IMR-90 (cell line): ENCODE results near the gene AKAP9. TPM values are rescaled to one million over a fixed set of nuclear protein-coding genes. Genes with fewer than 3 reads are reported as not detected.

Experiments used
- ATAC-seq: fragments of 200-7000 bp; cut with Tn5 transposase; 2 replicates; pipeline ENCODE4 v1.9.1; 2020; ENCODE audit warnings: low read depth, mild to moderate bottlenecking, moderate library complexity
- BruUV-seq: library from RNA; stranded (reverse); fragments of 400-500 nt; replicated peaks from 2 replicates; lab custom pipeline; 2021; lab: Mats Ljungman, UMichigan
- CTCF ChIA-PET: fragments of 300-600 bp; formaldehyde crosslinking; extraction: SDS; loops from one replicate; lab custom pipeline; 2021; ENCODE audit warnings: antibody characterized with exemption; lab: Yijun Ruan, JAX
- POLR2A ChIA-PET: fragments of 300-600 bp; sonication (Branson Sonifier 250); formaldehyde crosslinking; loops from one replicate; lab custom pipeline; 2022; ENCODE audit warnings: antibody characterized with exemption; ENCODE audit not compliant: unreplicated experiment; lab: Charles Lee
- DNase-seq: peaks from one replicate; pipeline ENCODE4 v3.0.0; 2013
- H2AFZ ChIP-seq: replicated peaks from 2 replicates; pipeline ENCODE3; 2013; ENCODE audit warnings: low read length, mild to moderate bottlenecking; ENCODE audit not compliant: poor library complexity
- H2AK5ac ChIP-seq: 2 replicates; pipeline ENCODE4 v1.6.1; 2013; ENCODE audit warnings: low read depth, low read length, inconsistent platforms
- H2AK9ac ChIP-seq: replicated peaks from 2 replicates; pipeline ENCODE3; 2013; ENCODE audit warnings: mild to moderate bottlenecking, low read depth, low read length, moderate library complexity; ENCODE audit not compliant: poor library complexity
- H2BK120ac ChIP-seq: 2 replicates; pipeline ENCODE4 v1.6.1; 2013; ENCODE audit warnings: low read depth, low read length, inconsistent platforms
- H2BK15ac ChIP-seq: 3 replicates; pipeline ENCODE4 v1.6.1; 2013; ENCODE audit warnings: low read depth, low read length, inconsistent platforms
- H2BK20ac ChIP-seq: 2 replicates; pipeline ENCODE4 v1.6.1; 2013; ENCODE audit warnings: low read depth, mild to moderate bottlenecking, inconsistent platforms, low read length, moderate library complexity
- H2BK5ac ChIP-seq: 2 replicates; pipeline ENCODE4 v1.6.1; 2013; ENCODE audit warnings: mild to moderate bottlenecking, low read depth, low read length, inconsistent platforms; ENCODE audit not compliant: poor library complexity, severe bottlenecking
- H3K14ac ChIP-seq: replicated peaks from 2 replicates; pipeline ENCODE4 v1.6.1; 2013; ENCODE audit warnings: low read depth, low read length, inconsistent platforms
- H3K18ac ChIP-seq: 2 replicates; pipeline ENCODE4 v1.6.1; 2013; ENCODE audit warnings: low read depth, low read length, control low read depth
- H3K23ac ChIP-seq: 2 replicates; pipeline ENCODE4 v1.6.1; 2013; ENCODE audit warnings: low read depth, low read length, inconsistent platforms
- H3K27ac ChIP-seq: 2 replicates; pipeline ENCODE4 v1.5.1; 2013; ENCODE audit warnings: mild to moderate bottlenecking, control low read depth, low read length; ENCODE audit not compliant: insufficient read depth
- H3K27me3 ChIP-seq: 2 replicates; pipeline ENCODE4 v1.6.1; 2013; ENCODE audit warnings: low read length; ENCODE audit not compliant: control insufficient read depth, insufficient read depth
- H3K36me3 ChIP-seq: 2 replicates; pipeline ENCODE4 v1.6.1; 2013; ENCODE audit warnings: low read length, mixed read lengths; ENCODE audit not compliant: control insufficient read depth, insufficient read depth
- H3K4ac ChIP-seq: 2 replicates; pipeline ENCODE4 v1.6.1; 2013; ENCODE audit warnings: low read depth, low read length, inconsistent platforms
- H3K4me1 ChIP-seq: 2 replicates; pipeline ENCODE4 v1.6.1; 2013; ENCODE audit warnings: low read length, mixed read lengths; ENCODE audit not compliant: control insufficient read depth, insufficient read depth
- H3K4me2 ChIP-seq: 2 replicates; pipeline ENCODE4 v1.6.1; 2013; ENCODE audit warnings: low read depth, mild to moderate bottlenecking, control low read depth, low read length, moderate library complexity
- H3K4me3 ChIP-seq: 2 replicates; pipeline ENCODE4 v1.5.1; 2013; ENCODE audit warnings: low read depth, mild to moderate bottlenecking, control low read depth, low read length, moderate library complexity; ENCODE audit not compliant: insufficient read depth
- H3K56ac ChIP-seq: 2 replicates; pipeline ENCODE4 v1.6.1; 2013; ENCODE audit warnings: low read length, inconsistent platforms; ENCODE audit not compliant: insufficient read depth; ENCODE audit errors: extremely low read depth
- H3K79me1 ChIP-seq, 2 experiments: 2 replicates each; pipeline ENCODE4 v1.6.1; 2013; ENCODE audit warnings: low read length in 2 of 2, inconsistent platforms in 1 of 2, low read depth in 1 of 2
- H3K9ac ChIP-seq: 2 replicates; pipeline ENCODE4 v1.6.1; 2013; ENCODE audit warnings: low read depth, low read length, control low read depth
- H3K9me1 ChIP-seq: 2 replicates; pipeline ENCODE4 v1.6.1; 2013; ENCODE audit warnings: low read length, inconsistent platforms; ENCODE audit not compliant: insufficient read depth
- H3K9me3 ChIP-seq: 2 replicates; pipeline ENCODE4 v1.6.1; 2013; ENCODE audit warnings: low read length; ENCODE audit not compliant: control insufficient read depth, insufficient read depth
- H4K20me1 ChIP-seq: 2 replicates; pipeline ENCODE4 v1.6.1; 2013; ENCODE audit warnings: low read length, inconsistent platforms; ENCODE audit not compliant: insufficient read depth
- H4K5ac ChIP-seq: 2 replicates; pipeline ENCODE4 v1.6.1; 2013; ENCODE audit warnings: mild to moderate bottlenecking, low read depth, low read length, control low read depth
- H4K8ac ChIP-seq, 2 experiments: 2 replicates each; pipeline ENCODE4 v1.6.1; 2013; ENCODE audit warnings: low read depth in 2 of 2, low read length in 2 of 2, control low read depth in 1 of 2, inconsistent platforms in 1 of 2
- H4K91ac ChIP-seq: 2 replicates; pipeline ENCODE4 v1.6.1; 2013; ENCODE audit warnings: low read depth, low read length, inconsistent platforms; ENCODE audit not compliant: insufficient read depth
- BHLHE40 ChIP-seq: fragments of 150-350 bp; IDR thresholded peaks from 2 replicates; pipeline ENCODE4 v1.6.1; 2016; ENCODE audit warnings: mild to moderate bottlenecking, low read depth, low read length
- CEBPB ChIP-seq: IDR thresholded peaks from 2 replicates; pipeline ENCODE4 v1.6.1; 2012; ENCODE audit warnings: low read depth, low read length, improper control_type of control experiment
- CHD1 ChIP-seq: IDR thresholded peaks from 2 replicates; pipeline ENCODE4 v1.6.1; 2012; ENCODE audit warnings: low read depth, low read length, improper control_type of control experiment
- CTCF ChIP-seq: conservative IDR thresholded peaks from 2 replicates; pipeline ENCODE4 v1.5.1; 2012; ENCODE audit warnings: mild to moderate bottlenecking, low read depth, low read length, improper control_type of control experiment
- ELK1 ChIP-seq: fragments of 150-350 bp; IDR thresholded peaks from 2 replicates; pipeline ENCODE4 v1.6.1; 2016; ENCODE audit warnings: low read depth, mild to moderate bottlenecking, low read length, moderate library complexity, borderline replicate concordance
- FOS ChIP-seq: fragments of 150-350 bp; IDR thresholded peaks from 2 replicates; pipeline ENCODE4 v1.6.1; 2016; ENCODE audit warnings: low read depth, low read length
- MAFK ChIP-seq: IDR thresholded peaks from 2 replicates; pipeline ENCODE4 v1.6.1; 2012; ENCODE audit warnings: low read depth, low read length, improper control_type of control experiment
- MAZ ChIP-seq: IDR thresholded peaks from 2 replicates; pipeline ENCODE4 v1.6.1; 2012; ENCODE audit warnings: low read depth, mild to moderate bottlenecking, low read length, improper control_type of control experiment, moderate library complexity, borderline replicate concordance
- MXI1 ChIP-seq: IDR thresholded peaks from 2 replicates; pipeline ENCODE4 v1.6.1; 2012; ENCODE audit warnings: low read depth, mild to moderate bottlenecking, low read length, moderate library complexity, borderline replicate concordance
- NFE2L2 ChIP-seq: fragments of 150-350 bp; IDR thresholded peaks from 2 replicates; pipeline ENCODE4 v1.6.1; 2016; ENCODE audit warnings: low read depth, mild to moderate bottlenecking, low read length
- RAD21 ChIP-seq: IDR thresholded peaks from 2 replicates; pipeline ENCODE4 v1.6.1; 2012; ENCODE audit warnings: low read length, improper control_type of control experiment
- RCOR1 ChIP-seq: IDR thresholded peaks from 2 replicates; pipeline ENCODE4 v1.6.1; 2012; ENCODE audit warnings: mild to moderate bottlenecking, low read length, improper control_type of control experiment; ENCODE audit not compliant: insufficient replicate concordance
- RFX5 ChIP-seq: IDR thresholded peaks from 2 replicates; pipeline ENCODE4 v1.8.0; 2012; ENCODE audit warnings: low read depth, mild to moderate bottlenecking, low read length, moderate library complexity
- SMC3 ChIP-seq: fragments of 150-350 bp; IDR thresholded peaks from 2 replicates; pipeline ENCODE4 v1.6.1; 2016; ENCODE audit warnings: low read depth, mild to moderate bottlenecking, antibody characterized with exemption, low read length, moderate library complexity
- WGBS, 2 experiments: methylation state at CpG; one replicate each; pipeline versions ENCODE4 v1.1.5 to v1.1.7; 2013; ENCODE audit warnings: missing lambda C conversion rate in 2 of 2; ENCODE audit not compliant: insufficient read length in 1 of 2; ENCODE audit errors: extremely low coverage in 2 of 2; 5-methylcytosine and 5-hydroxymethylcytosine counted together
- dilution Hi-C: fragments of 300-500 bp; cut with HindIII; formaldehyde crosslinking; loops from one replicate; pipeline ENCODE4 v1.14.3; 2018; ENCODE audit warnings: low sequenced_read_pairs; ENCODE audit not compliant: unreplicated experiment
- in situ Hi-C: fragments of 300-500 bp; cut with MboI; formaldehyde crosslinking; loops from 3 replicates; pipeline ENCODE4 v1.14.3; 2019; ENCODE audit warnings: low sequenced_read_pairs, inconsistent platforms, mixed read lengths
- intact Hi-C: fragments of 100-400 bp; cut with micrococcal nuclease; formaldehyde crosslinking; loops from 2 replicates; pipeline ENCODE4 v1.10.0; 2022
- polyA plus RNA-seq, 3 experiments: library from polyadenylated mRNA; depleted of rRNA; stranded (reverse); fragments of >200 nt; gene quantifications; 2 replicates each; pipeline ENCODE4 v1.2.3, GENCODE V29; 2012; ENCODE audit warnings: low replicate concordance in 1 of 3
- total RNA-seq: library from RNA; depleted of rRNA; stranded (reverse); fragments of >200 nt; gene quantifications from 2 replicates; pipeline ENCODE4 v1.2.3, GENCODE V29; 2012
- TF ChIP-seq, protein P1 (sequence below): fragments of 150-350 bp; IDR thresholded peaks from 2 replicates; pipeline ENCODE4 v1.6.1; 2017; ENCODE audit warnings: mild to moderate bottlenecking, antibody characterized with exemption, low read length, low read depth

The AKAP9 gene
- total and polyA plus RNA-seq, 2 of the 4 experiments (the other 2 are of a cell fraction), result 9.7 to 25.3 TPM

GRCh38 chr7:92071032-92071431 is 130.4 kb downstream of the AKAP9 start:
- Histone ChIP-seq H2BK20ac (no peak overlapping the region), H3K9me1 (no peaks in the 10 kb centered on the region), H2AK5ac (no peak overlapping the region), H3K27me3 (no peaks in the 10 kb centered on the region), H3K9me3 (no peaks in the 10 kb centered on the region), H3K4ac (no peak overlapping the region), H3K9ac (no peak overlapping the region), H3K4me1 (no peaks in the 10 kb centered on the region), H4K20me1 (no peaks in the 10 kb centered on the region), H4K91ac (no peak overlapping the region), H3K56ac (no peak overlapping the region), H3K14ac (no peak overlapping the region), H3K23ac (no peak overlapping the region), H2BK120ac (no peak overlapping the region), H2AFZ (no peak overlapping the region), H3K4me2 (no peak overlapping the region), H4K8ac (no peak overlapping the region), H2BK15ac (no peak overlapping the region), H3K27ac (no peak overlapping the region), H3K4me3 (no peak overlapping the region), H2BK5ac (no peak overlapping the region), H3K79me1 (no peaks in the 10 kb centered on the region), H4K5ac (no peak overlapping the region), H3K18ac (no peak overlapping the region), H2AK9ac (no peak overlapping the region), H3K36me3 (peaks cover 13% of the 10 kb centered on the region)
- WGBS, 2 experiments, result 94% methylated on average over 3 of the region's 5 CpGs; no CpG with 5 or more reads in 1 of the 2 experiments
- TF ChIP-seq SMC3 (no peak), RFX5 (no peak), MAFK (no peak), CTCF (no peak), BHLHE40 (no peak), CEBPB (no peak), FOS (no peak), NFE2L2 (no peak), CHD1 (no peak), MAZ (no peak), RCOR1 (no peak), ELK1 (no peak), RAD21 (no peak), MXI1 (no peak)
- TF ChIP-seq, protein P1, sequence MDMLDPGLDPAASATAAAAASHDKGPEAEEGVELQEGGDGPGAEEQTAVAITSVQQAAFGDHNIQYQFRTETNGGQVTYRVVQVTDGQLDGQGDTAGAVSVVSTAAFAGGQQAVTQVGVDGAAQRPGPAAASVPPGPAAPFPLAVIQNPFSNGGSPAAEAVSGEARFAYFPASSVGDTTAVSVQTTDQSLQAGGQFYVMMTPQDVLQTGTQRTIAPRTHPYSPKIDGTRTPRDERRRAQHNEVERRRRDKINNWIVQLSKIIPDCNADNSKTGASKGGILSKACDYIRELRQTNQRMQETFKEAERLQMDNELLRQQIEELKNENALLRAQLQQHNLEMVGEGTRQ, result no peak
- ChIA-PET CTCF (no interaction called here), POLR2A (no interaction called here)
- no peak for ATAC-seq
- in situ Hi-C loops (no loop called here), dilution Hi-C loops (no loop called here), intact Hi-C loops (no loop called here)
- BruUV-seq, result no TSS peak
- DNase-seq, result no peak
